Mesenchymal stem cell (in vitro differentiated cells and primary cell): ENCODE results near the gene ZNF143.

Experiments used
- DNase-seq: peaks from one replicate; pipeline ENCODE4 v3.0.0-alpha.2; 2013
- H2AFZ ChIP-seq: one replicate; pipeline ENCODE4 v1.6.1; 2013; ENCODE audit warnings: low read depth, mild to moderate bottlenecking, control low read depth, inconsistent platforms, low read length, moderate library complexity
- H2AK5ac ChIP-seq: 2 replicates; pipeline ENCODE4 v1.6.1; 2013; ENCODE audit warnings: low read length, moderate library complexity, mild to moderate bottlenecking, inconsistent platforms; ENCODE audit not compliant: severe bottlenecking
- H2BK120ac ChIP-seq: one replicate; pipeline ENCODE4 v1.6.1; 2013; ENCODE audit warnings: low read depth, mild to moderate bottlenecking, inconsistent platforms, low read length, moderate library complexity
- H2BK12ac ChIP-seq, 2 experiments: one replicate each; pipeline ENCODE4 v1.6.1; 2013; ENCODE audit warnings: inconsistent platforms in 2 of 2, low read length in 2 of 2, mild to moderate bottlenecking in 2 of 2, moderate library complexity in 2 of 2, control low read depth in 1 of 2
- H2BK15ac ChIP-seq: one replicate; pipeline ENCODE4 v1.6.1; 2013; ENCODE audit warnings: mild to moderate bottlenecking, low read depth, inconsistent platforms; ENCODE audit not compliant: poor library complexity, severe bottlenecking
- H2BK5ac ChIP-seq: 2 replicates; pipeline ENCODE4 v1.6.1; 2013; ENCODE audit warnings: low read depth, mild to moderate bottlenecking, low read length, control low read depth, inconsistent platforms; ENCODE audit not compliant: poor library complexity, severe bottlenecking
- H3K14ac ChIP-seq, 2 experiments: one replicate each; pipeline ENCODE4 v1.6.1; 2013; ENCODE audit warnings: inconsistent platforms in 2 of 2, low read length in 2 of 2, control low read depth in 1 of 2, mild to moderate bottlenecking in 1 of 2, moderate library complexity in 1 of 2
- H3K18ac ChIP-seq, 2 experiments: one replicate each; pipeline ENCODE4 v1.6.1; 2013; ENCODE audit warnings: inconsistent platforms in 2 of 2, low read length in 2 of 2, control low read depth in 1 of 2, low read depth in 1 of 2, mild to moderate bottlenecking in 1 of 2
- H3K23ac ChIP-seq, 2 experiments: one replicate each; pipeline ENCODE4 v1.6.1; 2013; ENCODE audit warnings: inconsistent platforms in 2 of 2, low read length in 2 of 2, mild to moderate bottlenecking in 2 of 2, moderate library complexity in 2 of 2, control low read depth in 1 of 2
- H3K27ac ChIP-seq: 2 replicates; pipeline ENCODE4 v1.5.1; 2013; ENCODE audit warnings: mild to moderate bottlenecking, moderate library complexity, low read length, control low read depth, inconsistent platforms; ENCODE audit not compliant: poor library complexity, severe bottlenecking
- H3K27me3 ChIP-seq, 2 experiments: 2 replicates each; pipeline versions ENCODE4 v1.6.1 to v1.7.0; 2013; ENCODE audit warnings: low read length in 2 of 2, mild to moderate bottlenecking in 2 of 2, moderate library complexity in 2 of 2, control low read depth in 1 of 2, inconsistent platforms in 1 of 2; ENCODE audit not compliant: control insufficient read depth in 1 of 2, insufficient read depth in 1 of 2
- H3K36me3 ChIP-seq, 2 experiments: 2 replicates each; pipeline versions ENCODE4 v1.6.1 to v1.7.0; 2013; ENCODE audit warnings: low read length in 2 of 2, control low read depth in 1 of 2, inconsistent platforms in 1 of 2, low read depth in 1 of 2, mild to moderate bottlenecking in 1 of 2; ENCODE audit not compliant: insufficient read depth in 2 of 2, control insufficient read depth in 1 of 2
- H3K4ac ChIP-seq, 2 experiments: one replicate each; pipeline ENCODE4 v1.6.1; 2013; ENCODE audit warnings: inconsistent platforms in 2 of 2, low read length in 2 of 2, mild to moderate bottlenecking in 2 of 2, moderate library complexity in 2 of 2, control low read depth in 1 of 2, low read depth in 1 of 2
- H3K4me1 ChIP-seq: 2 replicates; pipeline ENCODE4 v1.6.1; 2013; ENCODE audit warnings: low read depth, low read length, control low read depth; ENCODE audit not compliant: control insufficient read depth, insufficient read depth
- H3K4me2 ChIP-seq: 2 replicates; pipeline ENCODE4 v1.6.1; 2013; ENCODE audit warnings: low read length, mild to moderate bottlenecking, inconsistent platforms; ENCODE audit not compliant: poor library complexity, severe bottlenecking
- H3K4me3 ChIP-seq, 2 experiments: 2 replicates each; pipeline versions ENCODE4 v1.5.1 to v1.7.0; 2013; ENCODE audit warnings: low read length in 2 of 2, mild to moderate bottlenecking in 2 of 2, control low read depth in 1 of 2, low read depth in 1 of 2; ENCODE audit not compliant: insufficient read depth in 1 of 2
- H3K79me1 ChIP-seq: replicated peaks from 2 replicates; pipeline ENCODE4 v1.6.1; 2013; ENCODE audit warnings: mild to moderate bottlenecking, control low read depth, low read length, inconsistent platforms; ENCODE audit not compliant: poor library complexity, severe bottlenecking
- H3K9ac ChIP-seq: 2 replicates; pipeline ENCODE4 v1.7.0; 2013; ENCODE audit warnings: mild to moderate bottlenecking, low read length, moderate library complexity
- H3K9me3 ChIP-seq: 2 replicates; pipeline ENCODE4 v1.7.0; 2013; ENCODE audit warnings: mild to moderate bottlenecking, low read length; ENCODE audit not compliant: control insufficient read depth
- H4K8ac ChIP-seq: one replicate; pipeline ENCODE4 v1.6.1; 2013; ENCODE audit warnings: inconsistent platforms, mild to moderate bottlenecking, low read length, moderate library complexity
- H4K91ac ChIP-seq: one replicate; pipeline ENCODE4 v1.6.1; 2013; ENCODE audit warnings: mild to moderate bottlenecking, low read length, inconsistent platforms
- WGBS: methylation state at CpG from one replicate; pipeline ENCODE4 v1.1.7; 2013; ENCODE audit warnings: mixed read lengths; 5-methylcytosine and 5-hydroxymethylcytosine counted together

Gene ZNF143

DNA sequence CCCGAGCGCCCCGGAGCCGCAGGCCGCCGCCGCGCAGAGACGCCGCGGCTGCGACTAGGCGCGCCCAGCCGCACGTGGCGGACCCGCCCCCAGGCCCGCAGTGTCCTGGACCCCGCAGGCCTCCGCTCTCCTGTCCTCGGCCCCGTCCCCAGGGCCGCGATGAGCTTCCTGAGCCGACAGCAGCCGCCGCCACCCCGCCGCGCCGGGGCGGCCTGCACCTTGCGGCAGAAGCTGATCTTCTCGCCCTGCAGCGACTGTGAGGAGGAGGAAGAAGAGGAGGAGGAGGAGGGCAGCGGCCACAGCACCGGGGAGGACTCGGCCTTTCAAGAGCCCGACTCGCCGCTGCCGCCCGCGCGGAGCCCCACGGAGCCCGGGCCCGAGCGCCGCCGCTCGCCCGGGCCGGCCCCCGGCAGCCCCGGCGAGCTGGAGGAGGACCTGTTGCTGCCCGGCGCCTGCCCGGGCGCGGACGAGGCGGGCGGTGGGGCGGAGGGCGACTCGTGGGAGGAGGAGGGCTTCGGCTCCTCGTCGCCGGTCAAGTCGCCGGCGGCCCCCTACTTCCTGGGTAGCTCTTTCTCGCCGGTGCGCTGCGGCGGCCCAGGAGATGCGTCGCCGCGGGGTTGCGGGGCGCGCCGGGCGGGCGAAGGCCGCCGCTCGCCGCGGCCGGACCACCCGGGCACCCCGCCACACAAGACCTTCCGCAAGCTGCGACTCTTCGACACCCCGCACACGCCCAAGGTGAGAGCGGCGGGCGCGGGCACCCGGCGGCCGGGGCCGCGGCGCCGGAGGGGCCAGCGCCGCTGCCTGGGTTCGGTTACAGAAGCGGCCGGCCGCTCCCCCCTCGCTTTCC is 113.2 kb downstream of the ZNF143 start:
- peak overlapping the region; percentile 91 to 94 for H3K4ac ChIP-seq
- no peak overlapping the region for H2AK5ac ChIP-seq
- H2BK12ac ChIP-seq, result peak overlapping the region in 1 of 2 experiments; percentile 78
- H2BK15ac ChIP-seq, result peak overlapping the region; percentile 89
- peak overlapping the region; percentile 95 for H2BK5ac ChIP-seq
- peaks cover 0 to 19% of the 10 kb centered on the region in 2 experiments for H3K36me3 ChIP-seq
- peak overlapping the region in 1 of 2 experiments; percentile 91 for H3K14ac ChIP-seq
- peak overlapping the region; percentile 66 for H4K8ac ChIP-seq
- H2AFZ ChIP-seq, result peak overlapping the region; percentile 98
- peaks cover 11% of the 10 kb centered on the region for H3K4me1 ChIP-seq
- H3K79me1 ChIP-seq, result peaks cover 4% of the 10 kb centered on the region
- peak overlapping the region; percentile 88 for H3K27ac ChIP-seq
- peak overlapping the region; percentile 73 for H2BK120ac ChIP-seq
- peak overlapping the region; percentile 60 to 89 for H3K23ac ChIP-seq
- no peaks in the 10 kb centered on the region for H3K9me3 ChIP-seq
- no peaks in the 10 kb centered on the region for H3K27me3 ChIP-seq
- H3K4me3 ChIP-seq, result peak overlapping the region; percentile 84 to 97
- peak overlapping the region; percentile 98 for H3K9ac ChIP-seq
- peak overlapping the region; percentile 89 to 94 for H3K18ac ChIP-seq
- H4K91ac ChIP-seq, result peak overlapping the region; percentile 68
- H3K4me2 ChIP-seq, result peak overlapping the region; percentile 59
- DNase-seq, result no peak
- WGBS, result under 1% methylated on average over 70 of the region's 122 CpGs

- Histone ChIP-seq H3K9me3 (no peaks in the 10 kb centered on the region), H3K79me1 (peaks cover 4% of the 10 kb centered on the region), H3K4me2 (peak overlapping the region; percentile 59), H3K9ac (peak overlapping the region; percentile 98), H2BK5ac (peak overlapping the region; percentile 95), H2BK12ac (peak overlapping the region in 1 of 2 experiments; percentile 39), H3K36me3 (peaks cover 0 to 26% of the 10 kb centered on the region in 2 experiments), H3K14ac (peak overlapping the region in 1 of 2 experiments; percentile 93), H3K27ac (peak overlapping the region; percentile 88), H3K4me3 (peak overlapping the region; percentile 84 to 97), H2BK15ac (no peak overlapping the region), H3K18ac (peak overlapping the region; percentile 63 to 94), H4K8ac (peak overlapping the region; percentile 66), H3K27me3 (no peaks in the 10 kb centered on the region), H2AFZ (no peak overlapping the region), H3K4ac (peak overlapping the region; percentile 2 to 74), H2BK120ac (no peak overlapping the region), H4K91ac (no peak overlapping the region), H3K23ac (peak overlapping the region in 1 of 2 experiments; percentile 50), H3K4me1 (peaks cover 7% of the 10 kb centered on the region), H2AK5ac (no peak overlapping the region)
- WGBS, result under 1% methylated on average over 43 of the region's 43 CpGs
- peak; percentile 74 for DNase-seq
Observed at GRCh38 chr11:9574622-9575259, 113.9 kb downstream of the ZNF143 start.

DNA sequence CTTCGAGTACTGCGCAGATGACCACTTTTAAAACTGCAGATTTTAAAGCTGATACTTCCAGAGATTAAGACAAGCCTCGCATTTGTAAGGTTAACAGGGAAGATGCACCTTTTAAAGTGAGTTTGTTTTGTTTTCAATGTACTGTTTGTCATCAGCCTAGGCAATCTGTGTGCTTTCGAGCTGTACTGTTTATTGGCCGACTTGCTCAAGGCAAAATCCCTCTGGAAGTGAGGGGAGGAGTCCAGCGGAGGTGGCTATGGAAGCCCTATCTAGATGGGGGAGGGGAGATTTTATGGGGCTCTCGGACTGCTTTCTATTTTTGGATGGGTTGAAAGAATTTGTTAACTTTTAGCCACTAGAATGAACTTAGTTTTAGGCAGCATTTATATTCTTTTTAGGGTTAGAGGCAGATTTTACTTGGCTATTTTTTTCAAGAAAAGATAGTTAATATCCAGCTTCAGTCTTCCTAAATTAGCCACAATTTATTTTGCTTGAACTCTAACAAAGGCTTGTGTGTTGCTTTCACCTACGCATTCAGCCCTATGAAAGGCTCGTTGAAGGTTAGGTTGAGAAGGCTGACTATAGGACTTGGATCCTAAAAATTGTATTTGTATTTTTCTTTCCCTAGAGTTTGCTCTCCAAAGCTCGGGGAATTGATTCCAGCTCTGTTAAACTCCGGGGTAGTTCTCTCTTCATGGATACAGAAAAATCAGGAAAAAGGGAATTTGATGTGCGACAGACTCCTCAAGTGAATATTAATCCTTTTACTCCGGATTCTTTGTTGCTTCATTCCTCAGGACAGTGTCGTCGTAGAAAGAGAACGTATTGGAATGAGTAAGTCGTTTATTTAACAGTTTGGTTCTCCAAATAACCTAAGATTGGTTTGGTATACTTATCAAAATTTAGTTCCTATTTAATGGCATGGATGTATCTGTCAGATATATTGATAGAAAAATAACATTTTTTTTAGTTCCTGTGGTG is 114.7 kb downstream of the ZNF143 start:
- Histone ChIP-seq H3K4ac (peak overlapping the region in 1 of 2 experiments; percentile 0), H2AK5ac (peak overlapping the region; percentile 65), H3K27me3 (no peaks in the 10 kb centered on the region), H3K79me1 (peaks cover 1% of the 10 kb centered on the region), H2BK5ac (peak overlapping the region; percentile 35), H2BK120ac (peak overlapping the region; percentile 13), H3K18ac (peak overlapping the region in 1 of 2 experiments; percentile 66), H3K9me3 (no peaks in the 10 kb centered on the region), H3K4me3 (peak overlapping the region; percentile 84 to 97), H3K4me2 (peak overlapping the region; percentile 59), H2BK15ac (no peak overlapping the region), H3K14ac (peak overlapping the region in 1 of 2 experiments; percentile 26), H3K27ac (peak overlapping the region; percentile 88), H3K4me1 (peaks cover 7% of the 10 kb centered on the region), H4K91ac (no peak overlapping the region), H2AFZ (no peak overlapping the region), H3K36me3 (peaks cover 2 to 35% of the 10 kb centered on the region in 2 experiments), H3K9ac (peak overlapping the region; percentile 98), H4K8ac (no peak overlapping the region), H3K23ac (peak overlapping the region in 1 of 2 experiments; percentile 10), H2BK12ac (no peak overlapping the region)
- WGBS, result 3% methylated on average over 17 of the region's 17 CpGs
- peak; percentile 94 for DNase-seq
